Activated naive CD8-positive, alpha-beta T cell treated with anti-CD3 and anti-CD28 coated beads, Interleukin-2, amount 50 U/mL, for 24 hours (primary cell): ENCODE data around the gene GPR155.
"Not testable (repeated sequence)": the region's sequence is repeated elsewhere in the genome, so short reads cannot be mapped to it uniquely, and the experiment has no call there.

Source experiments
- ATAC-seq: fragments of 150-1000 bp; cut with Tn5 transposase; one replicate; pipeline ENCODE4 v1.10.0; 2021
- DNase-seq: peaks from one replicate; pipeline ENCODE4 v3.0.0; 2021
- H3K27ac Mint-ChIP-seq: one replicate; pipeline ENCODE4 v1.8.0; 2021; ENCODE audit warnings: mild to moderate bottlenecking, mixed read lengths
- H3K27me3 Mint-ChIP-seq: one replicate; pipeline ENCODE4 v1.8.0; 2021; ENCODE audit warnings: mixed read lengths
- H3K36me3 Mint-ChIP-seq: one replicate; pipeline ENCODE4 v1.8.0; 2021; ENCODE audit warnings: low read depth, mixed read lengths
- H3K4me1 Mint-ChIP-seq: one replicate; pipeline ENCODE4 v1.8.0; 2021; ENCODE audit warnings: mixed read lengths
- H3K4me3 Mint-ChIP-seq: one replicate; pipeline ENCODE4 v1.8.0; 2021; ENCODE audit warnings: mild to moderate bottlenecking, moderate library complexity, mixed read lengths
- H3K9me3 Mint-ChIP-seq: one replicate; pipeline ENCODE4 v1.8.0; 2021; ENCODE audit warnings: mixed read lengths

Gene GPR155

GRCh38 chr2:174503161-174503809 lies 16.5 kb upstream of the GPR155 start:
- DNase-seq, result no peak
- no peak overlapping the region for H3K4me3 Mint-ChIP-seq

DNA sequence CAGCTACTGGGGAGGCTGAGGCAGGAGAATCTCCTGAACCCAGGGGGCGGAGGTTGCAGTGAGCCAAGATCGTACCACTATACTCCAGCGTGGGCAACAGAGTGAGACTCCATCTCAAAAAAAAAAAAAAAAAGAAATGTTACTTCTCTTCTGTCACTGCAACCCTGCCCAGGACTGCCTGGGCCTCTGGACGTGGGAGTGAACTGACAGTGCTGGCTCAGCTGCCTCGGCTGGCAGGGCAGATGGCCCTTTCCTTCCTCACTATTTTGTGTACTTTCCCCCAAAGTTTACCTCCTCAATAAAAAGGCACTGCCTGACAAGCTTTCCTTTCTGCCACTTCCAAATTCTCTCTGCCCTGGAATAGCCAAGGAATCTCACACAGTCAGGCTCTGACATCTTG lies 12.5 kb upstream of the GPR155 start:
- no peaks in the 10 kb centered on the region for H3K36me3 Mint-ChIP-seq
- ATAC-seq (no peak), DNase-seq (no peak)
- H3K9me3 Mint-ChIP-seq, result no peaks in the 10 kb centered on the region
- no peak overlapping the region for H3K4me3 Mint-ChIP-seq
- peaks cover 19% of the 10 kb centered on the region for H3K4me1 Mint-ChIP-seq
- H3K27me3 Mint-ChIP-seq, result no peaks in the 10 kb centered on the region
- H3K27ac Mint-ChIP-seq, result no peak overlapping the region

More at GRCh38 chr2:174503161-174503809, 16.5 kb upstream of the GPR155 start:
- H3K9me3 Mint-ChIP-seq, result peaks cover 4% of the 10 kb centered on the region
- no peaks in the 10 kb centered on the region for H3K27me3 Mint-ChIP-seq
- no peak overlapping the region for H3K27ac Mint-ChIP-seq
- ATAC-seq, result no peak
- no peaks in the 10 kb centered on the region for H3K36me3 Mint-ChIP-seq
- no peaks in the 10 kb centered on the region for H3K4me1 Mint-ChIP-seq

DNA sequence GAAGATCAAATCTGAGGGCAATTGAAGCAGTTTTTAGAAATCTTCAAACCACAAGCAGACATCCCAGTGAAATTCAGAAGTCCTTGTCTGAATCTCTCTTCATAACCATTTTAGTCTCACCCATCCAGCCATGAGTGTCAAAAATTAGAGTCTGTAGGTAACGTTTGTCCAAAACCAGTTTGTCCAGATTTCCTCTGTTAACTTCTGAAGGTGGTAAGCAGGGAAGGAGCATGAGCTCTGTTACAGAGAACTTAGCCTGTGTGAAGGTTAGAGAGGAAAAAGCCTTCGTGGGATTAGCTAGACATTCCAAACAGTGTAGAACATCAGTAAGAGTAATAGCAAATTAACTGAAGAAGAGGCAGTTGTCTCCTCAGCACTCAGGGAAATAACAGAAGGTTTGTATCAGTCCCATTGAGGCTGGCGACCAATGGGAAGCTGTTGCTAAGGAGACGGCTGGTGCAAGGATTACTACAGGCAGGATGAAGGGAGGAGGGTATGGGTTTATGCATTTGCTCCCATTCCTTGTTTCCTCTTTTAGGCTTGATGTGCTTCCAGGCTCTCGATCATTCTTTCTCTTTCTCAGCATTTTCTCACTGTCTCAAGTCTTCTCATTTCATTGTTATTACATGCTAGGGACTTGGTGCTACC lies 8.7 kb upstream of the GPR155 start:
- no peak overlapping the region for H3K27ac Mint-ChIP-seq
- no peak for DNase-seq
- ATAC-seq, result no peak
- no peak overlapping the region for H3K4me3 Mint-ChIP-seq
- H3K4me1 Mint-ChIP-seq, result peaks cover 55% of the 10 kb centered on the region
- no peaks in the 10 kb centered on the region for H3K36me3 Mint-ChIP-seq
- H3K9me3 Mint-ChIP-seq, result no peaks in the 10 kb centered on the region
- no peaks in the 10 kb centered on the region for H3K27me3 Mint-ChIP-seq

- DNase-seq (no peak), ATAC-seq (no peak)
- Mint-ChIP-seq H3K27ac (peak overlapping the region; percentile 94), H3K9me3 (peaks cover 3% of the 10 kb centered on the region), H3K27me3 (no peaks in the 10 kb centered on the region), H3K4me1 (peaks cover 72% of the 10 kb centered on the region), H3K4me3 (peak overlapping the region; percentile 79), H3K36me3 (no peaks in the 10 kb centered on the region)
These were observed 6.9 kb upstream of the GPR155 start for GRCh38 chr2:174493549-174494331.

- peak overlapping the region; percentile 79 for H3K4me3 Mint-ChIP-seq
- ATAC-seq (peak; percentile 76), DNase-seq (peak; percentile 48)
- H3K27ac Mint-ChIP-seq, result peak overlapping the region; percentile 94
- no peaks in the 10 kb centered on the region for H3K27me3 Mint-ChIP-seq
- peaks cover 79% of the 10 kb centered on the region for H3K4me1 Mint-ChIP-seq
- no peaks in the 10 kb centered on the region for H3K36me3 Mint-ChIP-seq
- peaks cover 3% of the 10 kb centered on the region for H3K9me3 Mint-ChIP-seq
These were observed 6.2 kb upstream of the GPR155 start for GRCh38 chr2:174492963-174493431.

DNA sequence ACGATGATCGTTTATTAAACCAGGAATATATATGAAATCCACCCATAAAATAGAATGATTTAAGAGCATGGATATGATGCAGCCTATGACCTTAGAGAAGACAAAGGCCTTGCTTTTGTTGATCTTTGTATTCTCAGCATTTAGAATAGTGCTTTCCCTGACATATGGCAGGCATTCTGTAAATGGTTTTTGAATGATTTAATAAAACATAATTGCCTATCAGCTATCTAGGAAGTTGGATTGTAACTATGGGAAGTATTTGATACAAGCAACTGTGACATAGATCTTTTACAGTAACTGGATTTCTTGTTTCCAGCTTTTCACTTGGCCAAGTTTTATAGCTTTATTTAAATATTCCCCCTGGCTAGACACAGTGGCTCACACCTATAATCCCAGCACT lies 5.1 kb upstream of the GPR155 start:
- Mint-ChIP-seq H3K36me3 (no peaks in the 10 kb centered on the region), H3K4me1 (peaks cover 86% of the 10 kb centered on the region), H3K27me3 (no peaks in the 10 kb centered on the region), H3K27ac (no peak overlapping the region), H3K4me3 (no peak overlapping the region), H3K9me3 (peaks cover 3% of the 10 kb centered on the region)
- ATAC-seq, result no peak
- DNase-seq, result no peak

DNA sequence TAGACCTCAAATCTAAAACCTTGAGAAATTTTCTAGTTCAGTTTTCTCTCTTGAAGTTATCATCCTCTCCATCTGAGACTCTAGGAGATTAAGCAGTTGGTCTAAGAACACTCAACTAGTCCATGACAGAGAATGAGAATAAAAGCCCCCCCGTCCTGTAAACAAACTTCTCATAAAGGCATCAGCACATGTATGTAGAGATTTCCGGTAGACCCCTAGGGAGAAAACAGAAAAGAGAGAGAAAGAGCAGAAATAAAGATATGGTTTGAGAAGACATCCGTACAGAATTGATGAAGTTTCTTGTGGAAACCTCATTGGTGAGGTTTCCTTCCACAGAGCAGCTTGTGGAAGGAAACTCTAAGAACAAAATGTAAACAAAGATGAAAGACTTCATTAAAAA lies 3.2 kb upstream of the GPR155 start:
- Mint-ChIP-seq H3K36me3 (no peaks in the 10 kb centered on the region), H3K9me3 (peaks cover 3% of the 10 kb centered on the region), H3K4me3 (peak overlapping the region; percentile 73), H3K27ac (peak overlapping the region; percentile 85), H3K4me1 (peaks cover 82% of the 10 kb centered on the region), H3K27me3 (no peaks in the 10 kb centered on the region)
- ATAC-seq (peak; percentile 8), DNase-seq (no peak)

DNA sequence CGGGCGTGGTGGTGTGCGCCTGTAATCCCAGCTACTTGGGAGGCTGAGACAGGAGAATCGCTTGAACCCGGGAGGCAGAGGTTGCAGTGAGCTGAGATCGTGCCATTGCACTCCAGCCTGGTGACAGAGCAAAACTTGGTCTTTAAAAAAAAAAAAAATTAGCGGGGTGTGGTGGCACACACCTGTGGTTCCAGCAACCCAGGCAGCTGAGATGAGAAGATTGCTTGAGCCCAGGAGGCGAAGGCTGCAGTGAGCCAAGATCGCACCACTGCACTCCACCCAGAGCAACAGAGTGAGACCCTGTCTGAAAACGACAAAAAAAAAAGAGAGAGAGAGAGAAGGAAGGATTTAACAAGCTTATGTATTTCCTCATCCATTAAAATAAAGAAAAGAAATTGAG lies 2.7 kb upstream of the GPR155 start:
- Mint-ChIP-seq H3K4me3 (peak overlapping the region; percentile 73), H3K27ac (peak overlapping the region; percentile 85), H3K4me1 (peaks cover 82% of the 10 kb centered on the region)
- H3K36me3 Mint-ChIP-seq, DNase-seq, H3K9me3 Mint-ChIP-seq, ATAC-seq, H3K27me3 Mint-ChIP-seq: not testable (repeated sequence)

GRCh38 chr2:174487820-174488162 lies 962 bp upstream of the GPR155 start:
- peak overlapping the region; percentile 97 for H3K4me3 Mint-ChIP-seq
- peaks cover 3% of the 10 kb centered on the region for H3K9me3 Mint-ChIP-seq
- H3K4me1 Mint-ChIP-seq, result peaks cover 73% of the 10 kb centered on the region
- ATAC-seq (no peak), DNase-seq (no peak)
- H3K36me3 Mint-ChIP-seq, result peaks cover 2% of the 10 kb centered on the region
- H3K27me3 Mint-ChIP-seq, result no peaks in the 10 kb centered on the region
- H3K27ac Mint-ChIP-seq, result peak overlapping the region; percentile 90

DNA sequence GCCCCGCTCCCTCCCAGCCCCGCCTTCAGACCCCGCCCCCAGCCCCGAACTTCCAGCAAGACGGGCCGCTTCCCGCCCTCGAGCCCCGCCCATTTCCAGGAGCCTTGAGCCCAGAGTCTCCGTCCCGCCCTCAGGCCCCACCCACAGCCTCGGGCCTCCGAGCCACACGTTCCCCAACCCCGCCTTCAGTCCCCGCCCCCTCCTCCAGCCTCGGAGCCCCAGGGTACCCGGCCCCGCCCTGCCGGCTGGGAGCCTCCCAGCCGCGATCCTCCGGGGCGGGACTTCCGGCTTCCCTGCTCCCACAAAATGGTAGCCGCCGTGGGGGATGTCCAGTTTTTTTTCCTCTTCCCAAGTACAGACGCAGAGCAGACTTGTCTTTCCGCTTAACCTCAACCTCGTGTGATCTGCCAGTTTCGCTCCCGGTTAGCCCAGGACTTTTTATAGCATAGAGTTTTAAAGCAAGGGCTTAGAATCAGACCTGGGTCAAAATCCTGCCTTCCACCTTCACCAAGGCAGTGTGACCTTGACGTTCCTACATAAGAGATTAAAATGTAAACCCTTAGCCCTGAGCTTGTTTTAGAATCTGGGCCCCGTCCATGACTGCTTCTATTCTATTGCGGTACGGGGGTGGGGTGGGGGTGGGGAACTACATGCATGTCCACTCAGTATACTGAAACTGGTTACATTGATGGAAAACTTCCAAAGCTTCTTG lies 435 bp upstream of the GPR155 start:
- H3K9me3 Mint-ChIP-seq, result peaks cover 3% of the 10 kb centered on the region
- DNase-seq, result peak; percentile 99
- peaks cover 69% of the 10 kb centered on the region for H3K4me1 Mint-ChIP-seq
- peaks cover 6% of the 10 kb centered on the region for H3K36me3 Mint-ChIP-seq
- peak overlapping the region; percentile 90 for H3K27ac Mint-ChIP-seq
- no peaks in the 10 kb centered on the region for H3K27me3 Mint-ChIP-seq
- ATAC-seq, result peak; percentile 92
- H3K4me3 Mint-ChIP-seq, result peak overlapping the region; percentile 97

GRCh38 chr2:174485788-174486562 lies 854 bp downstream of the GPR155 start:
- Mint-ChIP-seq H3K4me1 (peaks cover 56% of the 10 kb centered on the region), H3K27me3 (no peaks in the 10 kb centered on the region), H3K27ac (peak overlapping the region; percentile 87), H3K36me3 (peaks cover 10% of the 10 kb centered on the region), H3K9me3 (peaks cover 3% of the 10 kb centered on the region), H3K4me3 (peak overlapping the region; percentile 97)
- peak; percentile 34 for DNase-seq
- ATAC-seq, result peak; percentile 26

DNA sequence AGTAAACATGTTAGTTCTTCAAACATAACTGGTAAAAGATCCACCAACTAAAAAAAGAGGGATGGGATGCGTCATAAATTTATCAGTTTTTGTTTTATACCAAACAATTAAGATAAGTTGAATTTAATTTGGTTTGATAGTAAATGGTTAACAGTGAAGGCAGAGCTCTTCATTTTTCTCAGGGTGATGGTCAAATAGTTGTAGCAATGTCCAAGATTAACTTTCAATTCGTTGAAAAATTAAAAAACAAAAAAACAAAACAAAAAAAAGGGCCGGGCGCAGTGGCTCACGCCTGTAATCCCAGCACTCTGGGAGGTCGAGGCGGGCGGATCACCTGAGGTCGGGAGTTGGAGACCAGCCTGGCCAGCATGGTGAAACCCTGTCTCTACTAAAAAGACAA lies 1.8 kb downstream of the GPR155 start:
- not testable (repeated sequence) for H3K27me3 Mint-ChIP-seq, DNase-seq, H3K9me3 Mint-ChIP-seq, ATAC-seq
- Mint-ChIP-seq H3K4me1 (peaks cover 49% of the 10 kb centered on the region), H3K36me3 (peaks cover 12% of the 10 kb centered on the region), H3K4me3 (peak overlapping the region; percentile 97), H3K27ac (peak overlapping the region; percentile 8)

DNA sequence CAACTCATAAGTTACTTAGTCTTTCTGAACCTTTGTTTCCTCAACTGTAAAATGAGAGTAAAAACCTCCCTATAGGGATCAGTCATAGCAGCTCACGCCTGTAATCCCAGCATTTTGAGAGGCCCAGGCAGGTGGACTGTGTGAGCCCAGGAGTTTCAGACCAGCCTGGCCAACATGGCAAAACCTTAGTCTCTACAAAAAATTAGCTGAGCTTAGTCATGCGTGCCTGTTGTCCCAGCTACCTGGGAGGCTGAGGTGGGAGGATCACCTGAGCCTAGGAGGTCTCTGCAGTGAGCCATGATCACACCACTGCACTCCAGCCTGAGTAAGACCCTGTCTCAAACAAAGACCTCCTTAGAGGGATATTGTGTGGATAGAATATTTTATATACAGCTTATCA lies 2.3 kb downstream of the GPR155 start:
- peaks cover 3% of the 10 kb centered on the region for H3K9me3 Mint-ChIP-seq
- peak overlapping the region; percentile 8 for H3K27ac Mint-ChIP-seq
- no peaks in the 10 kb centered on the region for H3K27me3 Mint-ChIP-seq
- H3K36me3 Mint-ChIP-seq, result peaks cover 12% of the 10 kb centered on the region
- ATAC-seq (no peak), DNase-seq (no peak)
- peak overlapping the region; percentile 97 for H3K4me3 Mint-ChIP-seq
- peaks cover 44% of the 10 kb centered on the region for H3K4me1 Mint-ChIP-seq

GRCh38 chr2:174482854-174483253 lies 4.0 kb downstream of the GPR155 start:
- H3K9me3 Mint-ChIP-seq, result no peaks in the 10 kb centered on the region
- peaks cover 28% of the 10 kb centered on the region for H3K4me1 Mint-ChIP-seq
- ATAC-seq (no peak), DNase-seq (no peak)
- no peaks in the 10 kb centered on the region for H3K27me3 Mint-ChIP-seq
- H3K36me3 Mint-ChIP-seq, result peaks cover 12% of the 10 kb centered on the region
- no peak overlapping the region for H3K27ac Mint-ChIP-seq
- no peak overlapping the region for H3K4me3 Mint-ChIP-seq
